ENCODE results near the gene SH2D5.

DNA sequence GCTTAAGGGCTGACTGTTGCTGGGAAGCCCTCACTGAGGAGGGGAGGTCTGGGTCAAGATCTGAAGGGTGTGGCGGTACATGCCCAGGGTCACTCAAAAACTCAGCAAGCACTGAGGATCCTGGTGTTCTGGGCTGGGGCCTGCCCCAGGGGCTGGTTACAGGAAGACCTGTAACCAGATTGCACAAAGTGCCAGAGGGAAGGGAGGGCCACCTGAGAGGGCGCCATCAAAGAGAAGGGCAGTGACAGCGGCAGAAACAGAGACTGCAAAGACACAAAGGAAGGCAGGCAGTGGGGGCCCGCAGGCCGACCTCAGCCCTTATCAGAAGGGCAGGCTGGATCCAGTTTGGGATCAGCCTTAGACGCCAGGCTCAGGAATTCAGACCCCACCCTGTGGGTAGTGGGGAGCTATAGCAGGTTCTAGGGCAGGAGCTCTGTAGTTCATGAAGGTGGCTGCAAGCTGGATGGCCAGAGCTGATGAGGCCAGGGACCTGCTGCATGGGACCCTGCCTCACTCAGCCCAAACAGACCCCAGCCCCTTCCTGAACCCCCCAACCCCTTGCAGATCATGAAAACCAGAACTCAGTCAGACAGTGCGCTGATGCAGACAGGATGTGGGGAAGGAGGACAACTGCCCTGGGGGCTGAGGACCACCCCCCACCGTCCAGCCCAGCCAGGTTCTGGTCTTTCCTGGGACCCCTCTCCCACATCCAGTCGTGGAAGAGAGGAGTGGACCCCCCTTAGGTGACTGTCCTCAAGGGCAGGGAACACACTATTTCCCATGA lies 3.9 kb downstream of the SH2D5 start:
- TF ChIP-seq, protein P1, sequence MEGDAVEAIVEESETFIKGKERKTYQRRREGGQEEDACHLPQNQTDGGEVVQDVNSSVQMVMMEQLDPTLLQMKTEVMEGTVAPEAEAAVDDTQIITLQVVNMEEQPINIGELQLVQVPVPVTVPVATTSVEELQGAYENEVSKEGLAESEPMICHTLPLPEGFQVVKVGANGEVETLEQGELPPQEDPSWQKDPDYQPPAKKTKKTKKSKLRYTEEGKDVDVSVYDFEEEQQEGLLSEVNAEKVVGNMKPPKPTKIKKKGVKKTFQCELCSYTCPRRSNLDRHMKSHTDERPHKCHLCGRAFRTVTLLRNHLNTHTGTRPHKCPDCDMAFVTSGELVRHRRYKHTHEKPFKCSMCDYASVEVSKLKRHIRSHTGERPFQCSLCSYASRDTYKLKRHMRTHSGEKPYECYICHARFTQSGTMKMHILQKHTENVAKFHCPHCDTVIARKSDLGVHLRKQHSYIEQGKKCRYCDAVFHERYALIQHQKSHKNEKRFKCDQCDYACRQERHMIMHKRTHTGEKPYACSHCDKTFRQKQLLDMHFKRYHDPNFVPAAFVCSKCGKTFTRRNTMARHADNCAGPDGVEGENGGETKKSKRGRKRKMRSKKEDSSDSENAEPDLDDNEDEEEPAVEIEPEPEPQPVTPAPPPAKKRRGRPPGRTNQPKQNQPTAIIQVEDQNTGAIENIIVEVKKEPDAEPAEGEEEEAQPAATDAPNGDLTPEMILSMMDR (IDR thresholded peaks at IDR 0.05), result no peak
- TF ChIP-seq EZH2 (IDR thresholded peaks at IDR 0.05), result no peak
